Activated CD8-positive, alpha-beta T cell treated with anti-CD3 and anti-CD28 coated beads, Interleukin-2, amount 10 ng/mL, durations not matched to agents 7 days and 5 days (primary cell): Measurements from ENCODE around the gene BMX. TPM values are rescaled to one million over a fixed set of nuclear protein-coding genes. Genes with fewer than 3 reads are reported as not detected.

Experiments
- ATAC-seq: fragments of 150-1000 bp; cut with Tn5 transposase; one replicate; pipeline ENCODE4 v1.10.0; 2021; ENCODE audit warnings: moderate library complexity
- CTCF ChIA-PET: fragments of 350-600 bp; sonication (Branson Sonifier 250); formaldehyde crosslinking; loops from one replicate; lab custom pipeline; 2021; ENCODE audit warnings: antibody characterized with exemption; lab: Charles Lee
- POLR2A ChIA-PET: fragments of 350-600 bp; sonication (Branson Sonifier 250); formaldehyde crosslinking; loops from one replicate; lab custom pipeline; 2021; ENCODE audit warnings: antibody characterized with exemption; lab: Charles Lee
- DNase-seq: peaks from one replicate; pipeline ENCODE4 v3.0.0-alpha.2; 2020
- H3K27ac Mint-ChIP-seq: one replicate; pipeline ENCODE4 v1.8.0; 2021; ENCODE audit warnings: mild to moderate bottlenecking, mixed read lengths
- H3K27me3 Mint-ChIP-seq: one replicate; pipeline ENCODE4 v1.8.0; 2021; ENCODE audit warnings: low read depth, mixed read lengths
- H3K36me3 Mint-ChIP-seq: one replicate; pipeline ENCODE4 v1.8.0; 2021; ENCODE audit warnings: low read depth, mixed read lengths
- H3K4me1 Mint-ChIP-seq: one replicate; pipeline ENCODE4 v1.8.0; 2021; ENCODE audit warnings: low read depth, mixed read lengths
- H3K4me3 Mint-ChIP-seq: one replicate; pipeline ENCODE4 v1.8.0; 2021; ENCODE audit warnings: mild to moderate bottlenecking, mixed read lengths
- H3K9me3 Mint-ChIP-seq: one replicate; pipeline ENCODE4 v1.8.0; 2022; ENCODE audit warnings: mixed read lengths; ENCODE audit not compliant: insufficient read depth
- total RNA-seq, 2 experiments: library from RNA; stranded (reverse); gene quantifications; one replicate each; pipeline ENCODE4 v1.2.3, GENCODE V29; 2021

BMX gene
- total RNA-seq, 2 experiments from 2014 or later, result not detected

DNA sequence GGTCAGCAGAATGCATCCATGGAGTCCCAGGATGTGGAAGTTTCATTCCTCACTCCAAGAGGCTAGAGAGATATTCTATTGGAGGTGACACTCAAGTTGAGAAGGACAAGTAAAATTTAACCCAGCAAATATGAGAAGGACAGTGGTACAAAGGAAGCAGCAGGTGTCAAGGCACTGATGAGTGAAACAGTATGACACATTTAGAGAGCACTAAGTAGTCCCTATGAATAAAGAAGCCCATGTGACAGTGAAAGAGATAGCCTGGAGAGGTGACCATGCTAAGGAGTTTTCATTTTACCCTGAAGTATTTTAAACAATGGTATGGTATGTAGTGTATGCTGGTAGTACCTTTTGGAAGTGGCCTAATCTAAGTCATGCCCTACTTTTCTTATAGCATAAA is 9.2 kb downstream of the BMX start:
- no peak for DNase-seq
- ChIA-PET CTCF (no interaction called here), POLR2A (no interaction called here)
- H3K36me3 Mint-ChIP-seq, result no peaks in the 10 kb centered on the region
- no peaks in the 10 kb centered on the region for H3K4me1 Mint-ChIP-seq
- no peak overlapping the region for H3K27ac Mint-ChIP-seq
- no peak overlapping the region for H3K4me3 Mint-ChIP-seq
- no peak for ATAC-seq
- H3K27me3 Mint-ChIP-seq, result no peaks in the 10 kb centered on the region
- H3K9me3 Mint-ChIP-seq, result no peaks in the 10 kb centered on the region

DNA sequence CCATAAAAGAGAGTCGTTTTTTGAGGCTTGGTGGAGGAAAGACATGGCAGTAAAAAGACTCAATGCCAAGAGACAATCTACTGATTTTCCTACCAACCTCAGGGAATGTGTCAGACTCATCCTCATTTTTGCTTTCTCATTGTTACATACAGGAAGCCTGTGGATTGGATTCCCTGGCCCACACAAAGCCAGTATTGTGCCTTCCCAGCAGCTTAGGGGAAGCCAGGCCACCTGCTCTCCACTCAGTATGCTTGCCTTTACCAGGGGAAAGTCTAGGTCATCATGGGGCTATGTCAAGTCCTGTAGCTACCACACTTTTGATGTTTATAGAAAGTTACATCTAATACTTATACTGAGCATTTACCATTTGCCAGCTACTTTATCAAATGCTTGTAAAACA is 11.0 kb downstream of the BMX start:
- ChIA-PET CTCF (no interaction called here), POLR2A (no interaction called here)
- Mint-ChIP-seq H3K4me3 (no peak overlapping the region), H3K27ac (no peak overlapping the region), H3K36me3 (no peaks in the 10 kb centered on the region), H3K9me3 (no peaks in the 10 kb centered on the region), H3K27me3 (no peaks in the 10 kb centered on the region), H3K4me1 (no peaks in the 10 kb centered on the region)
- DNase-seq (no peak), ATAC-seq (no peak)

DNA sequence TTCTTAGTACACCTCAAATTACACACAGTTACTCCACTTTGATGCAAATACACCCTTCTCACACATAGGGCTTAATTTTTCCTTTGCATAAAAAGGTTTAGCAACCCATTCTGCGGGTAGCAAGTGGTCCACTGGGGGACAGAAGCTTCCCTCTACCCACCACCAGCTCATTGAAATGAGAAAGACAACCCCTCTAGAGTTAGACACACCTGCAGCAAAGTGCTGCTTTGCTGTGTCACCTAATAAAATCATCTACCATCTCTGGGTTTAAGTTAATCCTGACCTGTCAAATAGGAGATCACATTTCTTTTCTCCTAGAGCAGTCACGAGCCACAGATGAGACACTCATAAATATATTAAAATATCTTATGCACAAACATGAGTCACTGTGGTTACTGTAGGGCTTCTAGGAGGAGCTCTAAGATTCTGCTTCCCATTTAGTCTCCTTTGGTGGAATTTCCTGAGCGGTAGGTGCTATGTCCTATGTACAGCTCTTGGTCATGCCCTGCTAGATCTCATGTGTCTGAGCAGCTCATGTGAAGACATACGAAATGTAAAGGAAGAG is 11.9 kb downstream of the BMX start:
- H3K4me3 Mint-ChIP-seq, result no peak overlapping the region
- no peaks in the 10 kb centered on the region for H3K4me1 Mint-ChIP-seq
- no peaks in the 10 kb centered on the region for H3K36me3 Mint-ChIP-seq
- H3K27ac Mint-ChIP-seq, result no peak overlapping the region
- ChIA-PET CTCF (interaction anchor here (1.2 kb wide), 1 partner anchor 9 kb away, joined by 3 read pairs; no protein-coding TSS in a partner anchor), POLR2A (no interaction called here)
- no peaks in the 10 kb centered on the region for H3K27me3 Mint-ChIP-seq
- H3K9me3 Mint-ChIP-seq, result no peaks in the 10 kb centered on the region
- ATAC-seq (no peak), DNase-seq (no peak)

DNA sequence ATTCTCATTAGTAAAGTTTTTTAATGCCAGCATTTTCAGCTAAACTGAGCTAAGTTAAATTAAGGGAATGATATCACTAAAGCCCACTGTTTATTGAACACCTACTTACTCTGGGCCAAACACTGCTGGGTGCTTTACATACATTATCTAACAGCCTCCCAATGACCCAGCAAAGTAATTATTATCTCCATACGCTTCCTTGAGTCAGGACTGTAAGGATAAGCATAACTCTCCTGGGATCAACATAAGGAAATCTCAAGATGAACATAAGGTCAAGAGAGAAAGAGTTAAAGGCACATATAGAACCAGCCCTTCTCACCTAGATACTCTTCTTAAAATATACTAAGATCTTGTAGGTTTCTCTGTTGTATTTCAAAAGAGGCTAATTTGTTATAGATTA is 13.7 kb downstream of the BMX start:
- DNase-seq (no peak), ATAC-seq (no peak)
- Mint-ChIP-seq H3K27ac (no peak overlapping the region), H3K4me1 (no peaks in the 10 kb centered on the region), H3K4me3 (no peak overlapping the region), H3K36me3 (no peaks in the 10 kb centered on the region), H3K27me3 (no peaks in the 10 kb centered on the region), H3K9me3 (no peaks in the 10 kb centered on the region)
- ChIA-PET POLR2A (no interaction called here), CTCF (no interaction called here)

DNA sequence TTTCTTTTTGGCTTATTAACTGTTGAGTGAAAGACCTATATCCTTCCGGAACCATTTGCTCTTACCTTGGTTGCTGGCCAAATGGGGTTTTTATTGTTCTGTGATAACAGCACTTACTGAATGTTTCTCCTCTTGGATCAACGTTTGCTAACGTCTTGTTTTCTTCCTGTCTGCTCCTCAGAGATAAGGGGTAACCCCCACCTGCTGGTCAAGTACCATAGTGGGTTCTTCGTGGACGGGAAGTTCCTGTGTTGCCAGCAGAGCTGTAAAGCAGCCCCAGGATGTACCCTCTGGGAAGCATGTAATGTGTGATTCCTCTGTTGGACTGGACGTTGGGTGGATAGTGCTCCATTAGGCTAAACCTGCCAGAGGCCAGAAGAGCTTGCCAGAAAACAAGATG is 15.3 kb downstream of the BMX start:
- no peak for ATAC-seq
- Mint-ChIP-seq H3K4me1 (no peaks in the 10 kb centered on the region), H3K27ac (no peak overlapping the region), H3K4me3 (no peak overlapping the region), H3K36me3 (no peaks in the 10 kb centered on the region), H3K27me3 (peaks cover 2% of the 10 kb centered on the region), H3K9me3 (no peaks in the 10 kb centered on the region)
- DNase-seq, result no peak
- POLR2A ChIA-PET, result no interaction called here
- CTCF ChIA-PET, result interaction anchor here (0.8 kb wide), 1 partner anchor 15 kb away, joined by 3 read pairs; no protein-coding TSS in a partner anchor

DNA sequence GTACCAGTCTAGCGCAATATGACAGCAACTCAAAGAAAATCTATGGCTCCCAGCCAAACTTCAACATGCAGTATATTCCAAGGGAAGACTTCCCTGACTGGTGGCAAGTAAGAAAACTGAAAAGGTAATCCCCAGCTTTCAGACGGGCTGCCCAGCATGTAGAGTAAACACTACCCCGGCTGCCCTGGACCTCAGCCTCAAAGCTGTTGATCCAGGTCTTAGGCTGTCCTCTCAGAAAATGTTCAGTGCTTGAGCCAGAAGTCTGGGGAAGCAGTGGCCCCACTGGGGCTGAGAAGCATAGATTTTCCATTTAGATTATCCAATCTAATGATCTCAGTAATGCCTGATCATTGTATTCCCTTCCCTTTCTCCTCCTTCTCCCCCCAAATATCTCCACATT is 21.9 kb downstream of the BMX start:
- no peaks in the 10 kb centered on the region for H3K4me1 Mint-ChIP-seq
- peaks cover 4% of the 10 kb centered on the region for H3K27me3 Mint-ChIP-seq
- no peak overlapping the region for H3K27ac Mint-ChIP-seq
- no peaks in the 10 kb centered on the region for H3K36me3 Mint-ChIP-seq
- DNase-seq (no peak), ATAC-seq (no peak)
- H3K9me3 Mint-ChIP-seq, result no peaks in the 10 kb centered on the region
- no peak overlapping the region for H3K4me3 Mint-ChIP-seq
- ChIA-PET POLR2A (no interaction called here), CTCF (no interaction called here)

DNA sequence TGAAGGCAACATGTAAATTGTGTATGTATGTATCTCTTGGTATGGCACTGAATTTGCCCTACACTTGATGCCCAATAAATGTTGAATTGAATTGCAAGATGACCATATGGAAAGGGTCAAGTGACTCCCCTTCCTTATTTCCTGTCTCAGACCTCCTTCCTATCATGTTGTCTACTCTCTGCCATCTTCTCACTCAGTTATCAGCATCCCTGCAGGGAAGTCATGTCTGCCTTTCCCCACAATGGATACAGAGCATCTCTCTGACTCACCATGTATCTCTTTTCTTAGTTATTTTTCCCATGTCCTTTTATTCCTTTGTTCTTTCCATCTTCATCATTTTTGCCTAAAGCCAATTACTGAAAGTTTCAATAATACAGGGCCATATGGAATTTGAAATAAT is 22.5 kb downstream of the BMX start:
- Mint-ChIP-seq H3K27ac (no peak overlapping the region), H3K4me1 (no peaks in the 10 kb centered on the region), H3K27me3 (peaks cover 4% of the 10 kb centered on the region), H3K36me3 (no peaks in the 10 kb centered on the region), H3K9me3 (no peaks in the 10 kb centered on the region), H3K4me3 (no peak overlapping the region)
- ChIA-PET CTCF (no interaction called here), POLR2A (no interaction called here)
- DNase-seq (no peak), ATAC-seq (no peak)

DNA sequence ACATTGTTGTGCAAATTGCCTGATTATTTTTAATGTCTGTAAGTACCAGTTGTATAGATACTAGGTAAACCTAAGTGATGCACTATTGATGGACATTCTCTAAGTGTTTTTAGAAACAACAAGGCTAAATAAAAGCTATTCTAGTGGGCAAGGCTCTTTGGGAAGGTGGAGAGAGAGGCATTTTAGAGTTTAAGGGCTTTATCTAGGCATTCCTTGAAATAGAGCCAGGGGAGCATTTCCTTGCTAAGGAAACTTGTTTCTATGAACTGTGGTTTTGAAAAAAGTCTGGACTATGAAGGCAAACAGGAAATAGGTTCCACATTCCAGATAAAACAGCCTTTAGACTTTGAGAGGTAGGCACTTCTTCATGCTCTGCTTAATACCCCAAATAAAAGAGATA is 23.8 kb downstream of the BMX start:
- DNase-seq (no peak), ATAC-seq (no peak)
- H3K27me3 Mint-ChIP-seq, result peaks cover 4% of the 10 kb centered on the region
- H3K27ac Mint-ChIP-seq, result no peak overlapping the region
- H3K4me3 Mint-ChIP-seq, result no peak overlapping the region
- ChIA-PET CTCF (no interaction called here), POLR2A (no interaction called here)
- H3K4me1 Mint-ChIP-seq, result no peaks in the 10 kb centered on the region
- no peaks in the 10 kb centered on the region for H3K9me3 Mint-ChIP-seq
- H3K36me3 Mint-ChIP-seq, result no peaks in the 10 kb centered on the region

DNA sequence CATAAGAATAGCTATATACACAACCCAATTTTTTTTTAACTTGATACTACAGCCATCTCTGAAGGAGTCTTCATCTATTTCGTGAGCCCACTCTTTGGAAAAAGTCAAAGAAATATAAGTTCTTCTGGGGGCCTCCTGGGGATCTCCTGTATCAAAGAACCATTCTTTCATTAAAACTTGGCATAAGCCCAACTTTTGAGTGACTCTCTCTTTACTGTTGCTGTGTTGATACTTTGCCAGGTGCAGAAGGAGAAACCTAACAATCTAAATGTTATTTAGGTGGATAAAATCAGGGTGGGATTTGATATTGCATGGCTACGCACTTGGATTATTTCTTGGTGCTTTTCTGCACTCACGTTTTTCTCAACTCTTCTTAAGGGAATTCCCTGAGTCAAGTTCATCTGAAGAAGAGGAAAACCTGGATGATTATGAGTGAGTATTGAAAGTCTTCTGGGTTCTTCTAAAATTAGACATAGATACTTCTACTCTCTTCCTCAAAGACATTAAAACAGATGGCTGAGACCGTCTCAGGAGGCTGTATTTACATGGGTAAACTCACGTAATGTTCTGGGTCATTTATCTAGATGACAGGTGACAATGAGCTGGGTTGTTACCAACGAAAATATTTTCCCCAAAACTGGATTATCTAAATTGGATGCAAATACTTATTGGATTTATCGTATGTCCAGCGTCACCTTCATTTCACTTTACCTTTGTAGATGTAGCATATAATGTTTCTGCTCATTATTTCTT is 25.2 kb downstream of the BMX start:
- DNase-seq (no peak), ATAC-seq (no peak)
- POLR2A ChIA-PET, result no interaction called here
- H3K4me1 Mint-ChIP-seq, result no peaks in the 10 kb centered on the region
- H3K27me3 Mint-ChIP-seq, result peaks cover 2% of the 10 kb centered on the region
- no peaks in the 10 kb centered on the region for H3K9me3 Mint-ChIP-seq
- H3K36me3 Mint-ChIP-seq, result no peaks in the 10 kb centered on the region
- no peak overlapping the region for H3K27ac Mint-ChIP-seq
- CTCF ChIA-PET, result no interaction called here
- H3K4me3 Mint-ChIP-seq, result no peak overlapping the region

DNA sequence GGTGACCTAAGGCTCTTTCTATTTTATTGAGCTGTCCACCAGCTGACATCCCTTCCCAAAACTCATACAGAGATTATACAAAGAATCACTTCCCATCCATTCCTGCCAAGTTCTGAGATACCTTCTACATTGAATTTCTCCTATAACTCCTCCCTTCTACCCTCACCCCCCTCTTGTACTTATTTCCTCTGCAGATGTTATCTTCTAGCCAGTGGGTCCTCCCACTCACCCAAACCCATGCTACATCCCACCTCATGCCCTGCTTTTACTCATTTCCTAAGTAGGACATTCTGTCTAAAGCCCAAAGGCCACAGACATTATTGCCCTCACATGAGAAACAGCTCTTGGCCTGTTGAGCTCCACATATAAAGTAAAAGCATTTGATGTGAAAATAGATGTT is 28.6 kb downstream of the BMX start:
- H3K4me3 Mint-ChIP-seq, result no peak overlapping the region
- no peak for DNase-seq
- no peaks in the 10 kb centered on the region for H3K4me1 Mint-ChIP-seq
- H3K27me3 Mint-ChIP-seq, result no peaks in the 10 kb centered on the region
- H3K9me3 Mint-ChIP-seq, result no peaks in the 10 kb centered on the region
- H3K27ac Mint-ChIP-seq, result no peak overlapping the region
- ChIA-PET CTCF (no interaction called here), POLR2A (no interaction called here)
- no peak for ATAC-seq
- no peaks in the 10 kb centered on the region for H3K36me3 Mint-ChIP-seq

DNA sequence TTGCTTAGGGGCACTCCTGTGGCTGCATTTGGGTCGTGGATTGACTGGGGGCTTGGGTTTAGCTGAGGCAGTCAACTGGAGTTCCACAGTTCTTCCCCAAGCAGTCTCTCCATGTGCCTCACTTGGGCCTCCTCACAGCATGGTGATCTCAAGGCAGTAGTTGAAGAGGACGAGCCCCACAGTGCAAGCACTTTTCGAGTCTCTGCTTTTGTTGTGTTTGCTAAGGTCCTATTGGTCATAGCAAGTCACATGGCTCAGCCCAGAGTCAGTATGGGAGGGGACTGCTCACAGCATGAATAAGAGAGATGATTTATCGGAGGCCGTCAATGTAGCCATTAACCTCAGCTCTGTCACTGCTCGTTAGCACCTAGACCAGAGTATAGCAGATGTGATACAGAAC is 29.7 kb downstream of the BMX start:
- ChIA-PET CTCF (no interaction called here), POLR2A (no interaction called here)
- DNase-seq (no peak), ATAC-seq (no peak)
- H3K9me3 Mint-ChIP-seq, result no peaks in the 10 kb centered on the region
- H3K27ac Mint-ChIP-seq, result no peak overlapping the region
- H3K36me3 Mint-ChIP-seq, result no peaks in the 10 kb centered on the region
- no peak overlapping the region for H3K4me3 Mint-ChIP-seq
- H3K4me1 Mint-ChIP-seq, result no peaks in the 10 kb centered on the region
- no peaks in the 10 kb centered on the region for H3K27me3 Mint-ChIP-seq

DNA sequence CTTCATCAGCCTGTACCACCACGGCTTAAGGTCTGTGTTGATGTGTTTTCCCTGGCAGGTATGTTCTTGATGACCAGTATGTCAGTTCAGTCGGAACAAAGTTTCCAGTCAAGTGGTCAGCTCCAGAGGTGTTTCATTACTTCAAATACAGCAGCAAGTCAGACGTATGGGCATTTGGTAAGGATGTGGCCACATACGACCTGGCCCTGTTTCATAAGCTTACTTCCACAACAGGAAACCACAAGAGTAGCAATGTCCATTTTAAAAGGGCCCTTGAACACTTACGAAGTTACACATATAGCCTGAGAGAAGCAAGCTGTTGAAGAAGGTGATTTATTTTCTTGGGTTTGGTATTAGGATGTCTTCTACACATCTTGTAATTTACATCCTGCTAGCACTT is 46.1 kb downstream of the BMX start:
- ChIA-PET CTCF (no interaction called here), POLR2A (no interaction called here)
- Mint-ChIP-seq H3K27me3 (no peaks in the 10 kb centered on the region), H3K4me3 (no peak overlapping the region), H3K27ac (no peak overlapping the region), H3K36me3 (no peaks in the 10 kb centered on the region), H3K9me3 (no peaks in the 10 kb centered on the region), H3K4me1 (no peaks in the 10 kb centered on the region)
- DNase-seq (no peak), ATAC-seq (no peak)

DNA sequence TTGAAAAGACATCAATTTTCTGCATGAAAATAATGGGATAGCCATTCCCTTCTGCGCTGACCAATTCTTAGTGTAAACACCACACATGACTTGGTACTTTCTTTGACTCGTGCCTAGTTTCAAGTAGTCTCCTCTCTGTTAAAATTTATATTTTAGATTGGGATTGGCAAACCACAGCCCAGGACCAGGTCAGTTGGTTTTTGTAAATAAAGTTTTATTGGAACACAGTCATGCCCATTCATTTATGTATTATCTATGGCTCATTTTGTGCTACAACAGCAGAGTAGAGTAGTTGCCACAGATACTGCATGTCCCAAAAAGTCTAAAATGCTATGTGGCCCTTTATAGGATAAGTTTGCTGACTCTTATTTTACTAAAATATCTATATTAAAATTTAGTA is 46.7 kb downstream of the BMX start:
- no peak overlapping the region for H3K4me3 Mint-ChIP-seq
- no peaks in the 10 kb centered on the region for H3K4me1 Mint-ChIP-seq
- ChIA-PET POLR2A (no interaction called here), CTCF (no interaction called here)
- no peaks in the 10 kb centered on the region for H3K9me3 Mint-ChIP-seq
- no peak overlapping the region for H3K27ac Mint-ChIP-seq
- no peak for DNase-seq
- ATAC-seq, result no peak
- H3K36me3 Mint-ChIP-seq, result no peaks in the 10 kb centered on the region
- H3K27me3 Mint-ChIP-seq, result no peaks in the 10 kb centered on the region
